SKM-1 (cell line): Measurements from ENCODE around the gene ANXA9.
A peak's percentile ranks its signal among the peaks of the same experiment; 100 is the strongest.

Source experiments
- DNase-seq: peaks from one replicate; lab custom pipeline; 2025; ENCODE audit not compliant: unreplicated experiment; lab: John Stamatoyannopoulos, UW

ANXA9 gene

GRCh38 chr1:151003180-151003579 is 21.1 kb downstream of the ANXA9 start:
- DNase-seq = peak; percentile 92

GRCh38 chr1:151005729-151006319 is 23.7 kb downstream of the ANXA9 start:
- DNase-seq = no peak

GRCh38 chr1:151006327-151007052 is 24.4 kb downstream of the ANXA9 start, which contains the start of gene MINDY1:
MINDY1 (minus strand) TSS chr1:151006902; CDS start chr1:151002617, 4,285 bp downstream.
- peak; percentile 93 for DNase-seq

- no peak for DNase-seq
Observed at GRCh38 chr1:151007853-151008243, 25.8 kb downstream of the ANXA9 start.

GRCh38 chr1:151008244-151009205 is 26.4 kb downstream of the ANXA9 start, which contains the start of gene PRUNE1:
PRUNE1 (plus strand) TSS chr1:151008449; CDS start chr1:151008633, 184 bp downstream.
- peak; percentile 97 for DNase-seq

GRCh38 chr1:151009206-151009587 is 27.1 kb downstream of the ANXA9 start:
- no peak for DNase-seq

- no peak for DNase-seq
Observed at GRCh38 chr1:151009674-151010345, 27.7 kb downstream of the ANXA9 start.

GRCh38 chr1:151010346-151010726 is 28.2 kb downstream of the ANXA9 start:
- no peak for DNase-seq

GRCh38 chr1:151011154-151011850 is 29.2 kb downstream of the ANXA9 start:
- no peak for DNase-seq

GRCh38 chr1:151012684-151013471 is 30.8 kb downstream of the ANXA9 start:
- no peak for DNase-seq

- DNase-seq = no peak
Observed at GRCh38 chr1:151013518-151013917, 31.4 kb downstream of the ANXA9 start.

- peak; percentile 69 for DNase-seq
Observed at GRCh38 chr1:151024540-151025146, 42.6 kb downstream of the ANXA9 start.

- DNase-seq = no peak
Observed at GRCh38 chr1:151026460-151026859, 44.4 kb downstream of the ANXA9 start.

- no peak for DNase-seq
Observed at GRCh38 chr1:151032164-151032563, 50.1 kb downstream of the ANXA9 start.

- no peak for DNase-seq
Observed at GRCh38 chr1:151035167-151035566, 53.1 kb downstream of the ANXA9 start.

- DNase-seq = no peak
Observed at GRCh38 chr1:151036356-151036755, 54.3 kb downstream of the ANXA9 start, which contains the start of gene BNIPL. BNIPL (plus strand) TSS chr1:151036586; CDS start chr1:151036726, 140 bp downstream.

GRCh38 chr1:151037032-151037431 is 54.9 kb downstream of the ANXA9 start:
- no peak for DNase-seq

GRCh38 chr1:151039521-151039920 is 57.4 kb downstream of the ANXA9 start:
- no peak for DNase-seq

- no peak for DNase-seq
Observed at GRCh38 chr1:151043163-151043562, 61.1 kb downstream of the ANXA9 start.
